Neural cell (in vitro differentiated cells): Measurements from ENCODE around the gene ZBTB37. TPM values are rescaled to one million over a fixed set of nuclear protein-coding genes. Genes with fewer than 3 reads are reported as not detected.

ENCODE experiments used
- H2AFZ ChIP-seq: fragments of 200-600, 300-800 bp; sonication (generic), shearing (Covaris generic); 2 replicates; pipeline ENCODE4 v1.6.0; 2014; ENCODE audit warnings: low read depth, mild to moderate bottlenecking, antibody characterized with exemption, low read length, moderate library complexity
- H3F3A ChIP-seq: fragments of 200-600 bp; shearing (Covaris generic); 2 replicates; pipeline ENCODE4 v1.6.1; 2016; ENCODE audit warnings: mild to moderate bottlenecking, moderate library complexity, mixed read lengths, antibody characterized with exemption, low read length; ENCODE audit not compliant: insufficient read depth, poor library complexity, severe bottlenecking
- H3K27ac ChIP-seq: fragments of 200-600, 300-800 bp; sonication (generic), shearing (Covaris generic); 2 replicates; pipeline ENCODE4 v1.5.1; 2014; ENCODE audit warnings: mild to moderate bottlenecking, low read length, moderate library complexity
- H3K27me3 ChIP-seq: fragments of 300-800, 200-600 bp; sonication (generic), shearing (Covaris generic); 2 replicates; pipeline ENCODE4 v1.6.0; 2014; ENCODE audit warnings: mild to moderate bottlenecking, low read depth, low read length, moderate library complexity; ENCODE audit not compliant: insufficient read depth
- H3K36me3 ChIP-seq: fragments of 300-800, 200-600 bp; sonication (generic), shearing (Covaris generic); 2 replicates; pipeline ENCODE4 v1.5.1; 2014; ENCODE audit warnings: mild to moderate bottlenecking, antibody characterized with exemption, low read length, moderate library complexity; ENCODE audit not compliant: insufficient read depth
- H3K4me2 ChIP-seq: fragments of 300-800, 200-600 bp; sonication (generic), shearing (Covaris generic); 2 replicates; pipeline ENCODE4 v1.6.0; 2014; ENCODE audit warnings: mild to moderate bottlenecking, low read length
- H3K4me3 ChIP-seq: fragments of 300-800, 200-600 bp; sonication (generic), shearing (Covaris generic); 2 replicates; pipeline ENCODE4 v1.5.1; 2014; ENCODE audit warnings: mild to moderate bottlenecking, low read length, moderate library complexity
- H3K79me2 ChIP-seq: fragments of 200-600 bp; shearing (Covaris generic); replicated peaks from 2 replicates; pipeline ENCODE4 v1.6.0; 2014; ENCODE audit warnings: mild to moderate bottlenecking, low read length, moderate library complexity; ENCODE audit not compliant: insufficient read depth
- H3K9ac ChIP-seq: fragments of 300-800, 200-600 bp; sonication (generic), shearing (Covaris generic); 2 replicates; pipeline ENCODE4 v1.6.1; 2016; ENCODE audit warnings: mild to moderate bottlenecking, low read length, mixed read lengths
- H3K9me2 ChIP-seq: fragments of 200-600 bp; shearing (Covaris generic); 2 replicates; pipeline ENCODE4 v1.6.1; 2016; ENCODE audit warnings: mild to moderate bottlenecking, low read length, mixed read lengths; ENCODE audit not compliant: insufficient read depth
- H3K9me3 ChIP-seq: fragments of 200-600, 300-800 bp; sonication (generic), shearing (Covaris generic); 2 replicates; pipeline ENCODE4 v1.6.1; 2016; ENCODE audit warnings: mild to moderate bottlenecking, mixed run types, low read length, moderate library complexity, mixed read lengths
- H4K20me1 ChIP-seq: fragments of 200-600 bp; shearing (Covaris generic); 2 replicates; pipeline ENCODE4 v1.6.1; 2016; ENCODE audit warnings: mild to moderate bottlenecking, mixed run types; ENCODE audit not compliant: insufficient read depth
- EP300 ChIP-seq: fragments of 450-650 bp; conservative IDR thresholded peaks from 2 replicates; pipeline ENCODE4 v1.6.1; 2014; ENCODE audit warnings: antibody characterized with exemption, mild to moderate bottlenecking, moderate library complexity; ENCODE audit not compliant: poor library complexity, severe bottlenecking
- EZH2 ChIP-seq: fragments of 200-600, 300-800 bp; shearing (Covaris generic), sonication (generic); IDR thresholded peaks from 2 replicates; pipeline ENCODE4 v1.6.1; 2014; ENCODE audit warnings: antibody characterized with exemption, low read length, borderline replicate concordance, mild to moderate bottlenecking; ENCODE audit not compliant: insufficient read depth, poor library complexity, severe bottlenecking
- MXI1 ChIP-seq: fragments of 450-650 bp; conservative IDR thresholded peaks from 2 replicates; pipeline ENCODE4 v1.6.1; 2014; ENCODE audit warnings: antibody characterized with exemption, mild to moderate bottlenecking; ENCODE audit not compliant: poor library complexity, severe bottlenecking
- POLR2AphosphoS5 ChIP-seq: IDR thresholded peaks from 2 replicates; pipeline ENCODE4 v1.6.1; 2012
- RAD21 ChIP-seq: fragments of 450-650 bp; conservative IDR thresholded peaks from 2 replicates; pipeline ENCODE4 v1.6.1; 2014; ENCODE audit warnings: antibody characterized with exemption, mild to moderate bottlenecking, moderate library complexity
- SMC3 ChIP-seq: fragments of 450-650 bp; conservative IDR thresholded peaks from 2 replicates; pipeline ENCODE4 v1.6.1; 2014; ENCODE audit warnings: antibody characterized with exemption, mild to moderate bottlenecking, moderate library complexity; ENCODE audit not compliant: poor library complexity
- TAF1 ChIP-seq: IDR thresholded peaks from 2 replicates; pipeline ENCODE4 v1.6.1; 2012; ENCODE audit warnings: low read depth
- polyA plus RNA-seq: library from polyadenylated mRNA; depleted of rRNA; stranded (reverse); fragments of >200 nt; gene quantifications from 2 replicates; pipeline ENCODE4 v1.2.3, GENCODE V29; 2014
- TF ChIP-seq, protein P1 (sequence below): fragments of 450-650 bp; IDR thresholded peaks from 2 replicates; pipeline ENCODE4 v1.5.1; 2014; ENCODE audit warnings: antibody characterized with exemption, mild to moderate bottlenecking, moderate library complexity; ENCODE audit not compliant: poor library complexity, severe bottlenecking
- TF ChIP-seq, protein P2 (sequence below): IDR thresholded peaks from 2 replicates; pipeline ENCODE4 v1.6.1; 2012; ENCODE audit warnings: borderline replicate concordance

The ZBTB37 gene
- polyA plus RNA-seq, 1 donor from 2014 or later: 14.6 TPM

DNA sequence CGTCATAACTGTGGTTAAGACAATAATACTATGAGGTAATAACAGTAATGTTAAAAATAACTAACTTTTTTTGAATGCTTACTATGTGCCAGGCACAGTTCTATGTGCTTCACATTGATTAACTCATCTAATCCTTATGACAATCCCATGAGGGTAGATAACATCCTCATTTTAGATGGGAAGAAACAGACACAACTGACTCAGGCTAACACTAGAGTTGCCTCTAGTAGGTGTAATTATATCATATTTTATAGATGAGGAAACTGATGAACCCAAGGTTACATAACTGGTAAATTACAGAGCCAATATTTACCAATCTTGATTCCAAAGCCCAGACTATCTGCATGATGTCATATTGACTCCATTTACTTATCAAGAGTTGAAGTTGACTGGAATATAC, 25.4 kb downstream of the ZBTB37 start:
- Histone ChIP-seq H3K9me3 (no peaks in the 10 kb centered on the region), H3K27me3 (no peaks in the 10 kb centered on the region), H3K36me3 (no peaks in the 10 kb centered on the region), H3K4me3 (no peak overlapping the region), H3K4me2 (no peak overlapping the region), H3K27ac (no peak overlapping the region), H3K79me2 (no peaks in the 10 kb centered on the region), H3K9ac (no peak overlapping the region), H3K9me2 (no peaks in the 10 kb centered on the region), H4K20me1 (no peaks in the 10 kb centered on the region), H2AFZ (no peak overlapping the region), H3F3A (no peaks in the 10 kb centered on the region)
- TF ChIP-seq EP300 (no peak), RAD21 (no peak), POLR2AphosphoS5 (no peak), MXI1 (no peak), EZH2 (no peak), SMC3 (no peak), TAF1 (no peak)
- TF ChIP-seq, protein P1, sequence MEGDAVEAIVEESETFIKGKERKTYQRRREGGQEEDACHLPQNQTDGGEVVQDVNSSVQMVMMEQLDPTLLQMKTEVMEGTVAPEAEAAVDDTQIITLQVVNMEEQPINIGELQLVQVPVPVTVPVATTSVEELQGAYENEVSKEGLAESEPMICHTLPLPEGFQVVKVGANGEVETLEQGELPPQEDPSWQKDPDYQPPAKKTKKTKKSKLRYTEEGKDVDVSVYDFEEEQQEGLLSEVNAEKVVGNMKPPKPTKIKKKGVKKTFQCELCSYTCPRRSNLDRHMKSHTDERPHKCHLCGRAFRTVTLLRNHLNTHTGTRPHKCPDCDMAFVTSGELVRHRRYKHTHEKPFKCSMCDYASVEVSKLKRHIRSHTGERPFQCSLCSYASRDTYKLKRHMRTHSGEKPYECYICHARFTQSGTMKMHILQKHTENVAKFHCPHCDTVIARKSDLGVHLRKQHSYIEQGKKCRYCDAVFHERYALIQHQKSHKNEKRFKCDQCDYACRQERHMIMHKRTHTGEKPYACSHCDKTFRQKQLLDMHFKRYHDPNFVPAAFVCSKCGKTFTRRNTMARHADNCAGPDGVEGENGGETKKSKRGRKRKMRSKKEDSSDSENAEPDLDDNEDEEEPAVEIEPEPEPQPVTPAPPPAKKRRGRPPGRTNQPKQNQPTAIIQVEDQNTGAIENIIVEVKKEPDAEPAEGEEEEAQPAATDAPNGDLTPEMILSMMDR: no peak
- TF ChIP-seq, protein P2, sequence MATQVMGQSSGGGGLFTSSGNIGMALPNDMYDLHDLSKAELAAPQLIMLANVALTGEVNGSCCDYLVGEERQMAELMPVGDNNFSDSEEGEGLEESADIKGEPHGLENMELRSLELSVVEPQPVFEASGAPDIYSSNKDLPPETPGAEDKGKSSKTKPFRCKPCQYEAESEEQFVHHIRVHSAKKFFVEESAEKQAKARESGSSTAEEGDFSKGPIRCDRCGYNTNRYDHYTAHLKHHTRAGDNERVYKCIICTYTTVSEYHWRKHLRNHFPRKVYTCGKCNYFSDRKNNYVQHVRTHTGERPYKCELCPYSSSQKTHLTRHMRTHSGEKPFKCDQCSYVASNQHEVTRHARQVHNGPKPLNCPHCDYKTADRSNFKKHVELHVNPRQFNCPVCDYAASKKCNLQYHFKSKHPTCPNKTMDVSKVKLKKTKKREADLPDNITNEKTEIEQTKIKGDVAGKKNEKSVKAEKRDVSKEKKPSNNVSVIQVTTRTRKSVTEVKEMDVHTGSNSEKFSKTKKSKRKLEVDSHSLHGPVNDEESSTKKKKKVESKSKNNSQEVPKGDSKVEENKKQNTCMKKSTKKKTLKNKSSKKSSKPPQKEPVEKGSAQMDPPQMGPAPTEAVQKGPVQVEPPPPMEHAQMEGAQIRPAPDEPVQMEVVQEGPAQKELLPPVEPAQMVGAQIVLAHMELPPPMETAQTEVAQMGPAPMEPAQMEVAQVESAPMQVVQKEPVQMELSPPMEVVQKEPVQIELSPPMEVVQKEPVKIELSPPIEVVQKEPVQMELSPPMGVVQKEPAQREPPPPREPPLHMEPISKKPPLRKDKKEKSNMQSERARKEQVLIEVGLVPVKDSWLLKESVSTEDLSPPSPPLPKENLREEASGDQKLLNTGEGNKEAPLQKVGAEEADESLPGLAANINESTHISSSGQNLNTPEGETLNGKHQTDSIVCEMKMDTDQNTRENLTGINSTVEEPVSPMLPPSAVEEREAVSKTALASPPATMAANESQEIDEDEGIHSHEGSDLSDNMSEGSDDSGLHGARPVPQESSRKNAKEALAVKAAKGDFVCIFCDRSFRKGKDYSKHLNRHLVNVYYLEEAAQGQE: no peak

DNA sequence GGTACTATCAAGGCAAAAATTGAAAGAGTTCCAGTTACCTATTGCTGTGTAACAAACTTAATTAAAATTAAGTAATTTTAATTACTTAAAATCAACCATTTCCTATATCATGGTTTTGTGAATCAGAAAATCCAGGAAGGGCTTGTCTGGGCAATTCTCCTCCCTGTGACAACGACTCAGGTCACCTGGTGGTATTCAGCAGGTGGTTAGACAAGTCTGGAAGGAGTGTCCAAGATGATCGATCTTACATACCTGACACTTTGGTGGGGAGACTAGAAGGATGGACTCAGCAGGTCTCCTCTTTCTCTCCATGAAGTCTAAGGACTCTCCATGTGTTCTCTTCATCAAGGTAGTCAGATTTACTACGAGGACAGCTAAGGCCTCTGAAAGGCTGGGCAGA, 26.0 kb downstream of the ZBTB37 start:
- Histone ChIP-seq H3K4me2 (no peak overlapping the region), H3K36me3 (no peaks in the 10 kb centered on the region), H4K20me1 (no peaks in the 10 kb centered on the region), H3K9me3 (no peaks in the 10 kb centered on the region), H3F3A (no peaks in the 10 kb centered on the region), H3K4me3 (no peak overlapping the region), H2AFZ (no peak overlapping the region), H3K27ac (no peak overlapping the region), H3K27me3 (no peaks in the 10 kb centered on the region), H3K9ac (no peak overlapping the region), H3K79me2 (no peaks in the 10 kb centered on the region), H3K9me2 (no peaks in the 10 kb centered on the region)
- no peak for TF ChIP-seq EP300
- TF ChIP-seq TAF1: no peak
- TF ChIP-seq, protein P1: no peak
- no peak for TF ChIP-seq POLR2AphosphoS5
- TF ChIP-seq SMC3: no peak
- TF ChIP-seq, protein P2: no peak
- no peak for TF ChIP-seq MXI1
- no peak for TF ChIP-seq RAD21
- TF ChIP-seq EZH2: no peak
